Esophagus muscularis mucosa (tissue), 4 donors: Measurements from ENCODE around the gene LRIT1. TPM values are rescaled to one million over a fixed set of nuclear protein-coding genes. Genes with fewer than 3 reads are reported as not detected.

Experiments used
- DNase-seq: peaks from one replicate; pipeline ENCODE4 v3.0.0-alpha.2; 2017; ENCODE audit errors: extremely low spot score
- H3K27ac ChIP-seq, 4 donors: fragments of 200-600 bp; sonication (generic); replicated peaks in 1 of 4; 1 replicate in 3 of 4; 2 replicates in 1 of 4; pipeline ENCODE4 v1.5.1; 2016 to 2019; ENCODE audit warnings: mild to moderate bottlenecking in 1 of 4
- H3K27me3 ChIP-seq, 4 donors: fragments of 200-600 bp; sonication (generic); one replicate each; pipeline versions ENCODE4 v1.5.1 to v1.6.0; 2016 to 2019
- H3K36me3 ChIP-seq, 4 donors: fragments of 200-600 bp; sonication (generic); one replicate each; pipeline ENCODE4 v1.5.1; 2016 to 2019
- H3K4me1 ChIP-seq, 4 donors: fragments of 200-600 bp; sonication (generic); one replicate each; pipeline ENCODE4 v1.5.1; 2016 to 2019
- H3K4me3 ChIP-seq, 4 donors: fragments of 200-600 bp; sonication (generic); 1 replicate in 2 of 4; 2 replicates in 2 of 4; pipeline ENCODE4 v1.5.1; 2016 to 2019; ENCODE audit warnings: mild to moderate bottlenecking in 4 of 4, moderate library complexity in 1 of 4
- H3K9me3 ChIP-seq, 4 donors: fragments of 200-600 bp; sonication (generic); 1 replicate in 3 of 4; 2 replicates in 1 of 4; pipeline ENCODE4 v1.5.1; 2016 to 2019
- EP300 ChIP-seq: sonication (generic); formaldehyde crosslinking; IDR thresholded peaks from one replicate; pipeline ENCODE4 v1.6.1; 2017; ENCODE audit warnings: antibody characterized with exemption
- POLR2A ChIP-seq: fragments of 450-650 bp; IDR thresholded peaks from one replicate; pipeline ENCODE4 v1.6.1; 2017; ENCODE audit warnings: antibody characterized with exemption, moderate library complexity, mild to moderate bottlenecking, low read depth
- POLR2AphosphoS5 ChIP-seq, 2 donors: sonication (generic); formaldehyde crosslinking; IDR thresholded peaks; one replicate each; pipeline ENCODE4 v1.6.1; 2017; ENCODE audit warnings: antibody characterized with exemption in 2 of 2
- WGBS: methylation state at CpG from one replicate; pipeline ENCODE4 v1.1.5; 2018; 5-methylcytosine and 5-hydroxymethylcytosine counted together
- intact Hi-C: fragments of 100-400 bp; cut with DNase I; formaldehyde crosslinking; loops from one replicate; pipeline ENCODE4 v1.15.1; 2023
- total RNA-seq, 4 donors: library from RNA; depleted of rRNA; stranded (reverse); fragments of >200 nt; gene quantifications; one replicate each; pipeline versions ENCODE4 v1.1.0 to v1.2.1, GENCODE V29; 2016
- TF ChIP-seq, protein P1 (sequence below), 3 experiments: fragments of 200-600 bp in 2 of 3; fragments of 450-650 bp in 1 of 3; sonication (generic) in 2 of 3; IDR thresholded peaks; one replicate each; pipeline ENCODE4 v1.5.1; 2017 to 2019; ENCODE audit warnings: antibody characterized with exemption in 3 of 3, mild to moderate bottlenecking in 2 of 3, moderate library complexity in 1 of 3

Gene LRIT1
- total RNA-seq, 4 donors from 2014 or later, result not detected

DNA sequence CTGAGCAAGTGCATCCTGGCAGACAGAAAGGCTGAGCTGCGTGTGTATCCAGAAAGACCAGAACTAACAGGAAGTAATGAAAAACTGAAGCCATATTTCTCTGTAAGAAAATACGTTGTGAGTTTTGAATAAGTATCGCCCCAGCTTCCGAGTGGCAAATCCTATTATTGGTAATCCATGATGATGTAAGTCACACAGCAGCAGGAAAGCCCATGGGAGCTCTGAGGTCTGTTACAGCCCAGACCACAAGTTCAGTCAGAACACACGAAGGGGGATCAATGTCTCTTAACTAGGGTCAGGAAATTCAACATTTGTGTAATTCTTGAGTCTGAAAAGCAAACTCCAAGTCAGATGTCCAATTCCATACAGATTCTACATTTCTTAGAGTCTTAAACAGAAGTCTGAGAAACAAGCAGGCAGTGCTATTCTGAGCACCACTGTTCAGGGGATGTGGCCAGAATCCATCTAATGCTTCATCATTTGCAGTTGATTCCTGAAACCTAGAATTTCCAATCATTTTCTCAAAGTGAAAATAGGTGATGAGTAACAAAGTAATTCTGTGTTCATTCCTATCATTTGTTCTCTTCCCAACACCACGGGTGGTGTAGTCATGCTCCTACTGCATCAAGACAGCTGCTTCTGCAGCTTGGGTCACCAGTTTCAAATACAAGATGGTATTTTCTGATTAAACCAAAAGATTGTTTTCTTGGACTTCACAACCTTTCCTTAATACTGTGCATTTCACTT lies 15.7 kb downstream of the LRIT1 start, which contains the start of gene LRIT2:
Gene LRIT2, minus strand, starts transcription at position 118 of the 747 bp plus-strand sequence. Its CDS starts 24 bp downstream, at position 94.
- no peak for DNase-seq
- intact Hi-C loops, result no loop called here
- Histone ChIP-seq H3K36me3 (no peaks in the 10 kb centered on the region), H3K4me1 (no peaks in the 10 kb centered on the region), H3K27ac (no peak within 1 kb of the TSS), H3K27me3 (peaks cover 0 to 21% (median 0%) of the 10 kb centered on the region in 4 donors), H3K4me3 (no peak within 1 kb of the TSS), H3K9me3 (no peaks in the 10 kb centered on the region)
- TF ChIP-seq POLR2A, result no peak
- TF ChIP-seq, protein P1, sequence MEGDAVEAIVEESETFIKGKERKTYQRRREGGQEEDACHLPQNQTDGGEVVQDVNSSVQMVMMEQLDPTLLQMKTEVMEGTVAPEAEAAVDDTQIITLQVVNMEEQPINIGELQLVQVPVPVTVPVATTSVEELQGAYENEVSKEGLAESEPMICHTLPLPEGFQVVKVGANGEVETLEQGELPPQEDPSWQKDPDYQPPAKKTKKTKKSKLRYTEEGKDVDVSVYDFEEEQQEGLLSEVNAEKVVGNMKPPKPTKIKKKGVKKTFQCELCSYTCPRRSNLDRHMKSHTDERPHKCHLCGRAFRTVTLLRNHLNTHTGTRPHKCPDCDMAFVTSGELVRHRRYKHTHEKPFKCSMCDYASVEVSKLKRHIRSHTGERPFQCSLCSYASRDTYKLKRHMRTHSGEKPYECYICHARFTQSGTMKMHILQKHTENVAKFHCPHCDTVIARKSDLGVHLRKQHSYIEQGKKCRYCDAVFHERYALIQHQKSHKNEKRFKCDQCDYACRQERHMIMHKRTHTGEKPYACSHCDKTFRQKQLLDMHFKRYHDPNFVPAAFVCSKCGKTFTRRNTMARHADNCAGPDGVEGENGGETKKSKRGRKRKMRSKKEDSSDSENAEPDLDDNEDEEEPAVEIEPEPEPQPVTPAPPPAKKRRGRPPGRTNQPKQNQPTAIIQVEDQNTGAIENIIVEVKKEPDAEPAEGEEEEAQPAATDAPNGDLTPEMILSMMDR (IDR thresholded peaks at IDR 0.05), result no peak
- WGBS, result 67% methylated on average over 6 of the region's 6 CpGs

DNA sequence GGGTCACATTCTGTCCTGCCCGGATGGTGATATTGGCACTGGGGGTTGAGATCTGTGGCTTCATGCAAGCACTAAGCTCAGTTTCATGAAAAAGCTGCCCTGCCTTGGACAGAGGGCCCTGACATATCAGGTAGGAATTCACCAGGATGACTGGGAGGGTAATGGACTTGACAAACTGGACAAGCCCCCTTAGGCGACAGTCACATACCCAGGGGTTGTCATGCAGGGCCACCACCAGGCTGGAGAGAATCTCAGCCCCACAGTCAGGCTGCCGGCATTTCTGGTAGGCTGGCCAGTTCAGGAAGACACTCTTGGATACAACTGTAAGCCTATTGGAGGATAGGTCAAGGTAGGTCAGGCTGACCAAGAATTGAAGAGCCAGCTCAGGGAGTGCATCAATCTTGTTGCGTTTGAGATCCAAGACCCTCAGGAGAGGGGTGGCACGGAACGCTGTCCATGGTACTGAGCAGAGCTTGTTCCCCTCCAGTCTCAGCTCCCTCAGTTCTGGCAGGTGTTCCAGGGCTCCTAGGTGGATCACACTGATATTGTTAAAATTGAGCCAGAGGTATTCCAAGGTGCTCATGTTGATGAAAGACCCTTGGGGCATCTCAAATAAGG lies 16.8 kb downstream of the LRIT1 start:
- no peaks in the 10 kb centered on the region for H3K4me1 ChIP-seq
- no peak overlapping the region for H3K27ac ChIP-seq

DNA sequence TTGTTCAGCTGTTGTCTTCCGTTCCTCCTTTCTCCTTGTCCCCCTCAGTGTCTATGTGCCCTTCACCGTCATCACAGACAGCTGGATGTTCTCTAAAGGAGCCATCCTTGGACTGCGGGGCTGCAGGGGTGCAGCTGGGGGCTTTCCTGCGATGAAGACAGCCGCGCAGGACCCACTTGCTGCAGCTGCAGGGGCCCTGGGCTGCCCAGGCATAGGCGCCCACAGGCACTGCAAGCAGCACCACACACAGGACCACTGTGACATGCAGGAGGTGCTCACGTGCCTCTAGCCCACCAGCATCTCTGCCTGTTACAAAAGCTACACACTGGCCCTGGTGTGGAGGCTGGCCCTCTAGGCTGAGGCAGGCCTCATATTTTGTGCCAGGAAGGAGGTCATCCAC lies 19.4 kb downstream of the LRIT1 start:
- Histone ChIP-seq H3K27me3 (peaks cover 0 to 21% (median 0%) of the 10 kb centered on the region in 4 donors), H3K9me3 (no peaks in the 10 kb centered on the region), H3K27ac (no peak overlapping the region), H3K36me3 (no peaks in the 10 kb centered on the region), H3K4me3 (no peak overlapping the region), H3K4me1 (no peaks in the 10 kb centered on the region)
- intact Hi-C loops, result no loop called here
- TF ChIP-seq, protein P1 (IDR thresholded peaks at IDR 0.05), result no peak
- TF ChIP-seq EP300 (no peak), POLR2A (no peak), POLR2AphosphoS5 (IDR thresholded peaks at IDR 0.05) (no peak)
- 84% methylated on average over 8 of the region's 8 CpGs for WGBS
- DNase-seq, result no peak

More for the DNA sequence above, 16.8 kb downstream of the LRIT1 start:
- H3K36me3 ChIP-seq, result no peaks in the 10 kb centered on the region
- TF ChIP-seq POLR2A (no peak), POLR2AphosphoS5 (IDR thresholded peaks at IDR 0.05) (no peak), EP300 (no peak)
- TF ChIP-seq, protein P1 (IDR thresholded peaks at IDR 0.05), result no peak
- intact Hi-C loops, result no loop called here
- H3K4me3 ChIP-seq, result no peak overlapping the region
- DNase-seq, result no peak
- WGBS, result 100% methylated on average over 1 of the region's 6 CpGs
- H3K27me3 ChIP-seq, result peaks cover 0 to 21% (median 0%) of the 10 kb centered on the region in 4 donors
- H3K9me3 ChIP-seq, result no peaks in the 10 kb centered on the region

DNA sequence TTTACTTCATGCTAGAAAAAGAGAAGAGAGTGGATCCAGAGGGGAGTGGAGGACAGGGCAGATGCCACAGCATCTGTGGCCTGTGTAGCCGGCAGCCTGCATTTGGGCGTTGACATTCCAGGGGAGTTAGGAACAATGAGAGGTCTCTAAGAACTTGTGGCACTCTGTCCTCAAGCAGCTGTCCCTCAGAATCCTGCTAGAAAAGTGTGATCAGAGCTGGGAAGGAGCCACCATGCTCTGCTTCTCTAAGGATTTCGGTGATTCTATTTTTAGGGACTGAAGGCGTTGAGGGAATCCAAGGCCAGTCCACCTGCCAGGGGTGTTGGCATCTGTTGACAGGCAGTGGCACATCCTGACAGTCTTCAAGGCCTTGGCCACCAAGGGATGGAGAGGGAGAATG lies 23.6 kb downstream of the LRIT1 start:
- Histone ChIP-seq H3K36me3 (no peaks in the 10 kb centered on the region), H3K27me3 (peaks cover 0 to 21% (median 0%) of the 10 kb centered on the region in 4 donors), H3K9me3 (no peaks in the 10 kb centered on the region), H3K4me1 (no peaks in the 10 kb centered on the region), H3K4me3 (no peak overlapping the region), H3K27ac (no peak overlapping the region)
- no peak for DNase-seq
- intact Hi-C loops, result no loop called here
- WGBS, result 92% methylated on average over 4 of the region's 4 CpGs
- TF ChIP-seq POLR2AphosphoS5 (IDR thresholded peaks at IDR 0.05) (no peak), EP300 (no peak), POLR2A (no peak)
- TF ChIP-seq, protein P1 (IDR thresholded peaks at IDR 0.05), result no peak
